ENCODE measurements around the gene CD37. TPM values are rescaled to one million over a fixed set of nuclear protein-coding genes. Genes with fewer than 3 reads are reported as not detected.
A peak's percentile ranks its signal among the peaks of the same experiment; 100 is the strongest.
"Not testable (repeated sequence)": the region's sequence is repeated elsewhere in the genome, so short reads cannot be mapped to it uniquely, and the experiment has no call there.

Gene CD37
- total RNA-seq, 2 donors from 2014 or later, result 4.0 to 6.2 TPM

DNA sequence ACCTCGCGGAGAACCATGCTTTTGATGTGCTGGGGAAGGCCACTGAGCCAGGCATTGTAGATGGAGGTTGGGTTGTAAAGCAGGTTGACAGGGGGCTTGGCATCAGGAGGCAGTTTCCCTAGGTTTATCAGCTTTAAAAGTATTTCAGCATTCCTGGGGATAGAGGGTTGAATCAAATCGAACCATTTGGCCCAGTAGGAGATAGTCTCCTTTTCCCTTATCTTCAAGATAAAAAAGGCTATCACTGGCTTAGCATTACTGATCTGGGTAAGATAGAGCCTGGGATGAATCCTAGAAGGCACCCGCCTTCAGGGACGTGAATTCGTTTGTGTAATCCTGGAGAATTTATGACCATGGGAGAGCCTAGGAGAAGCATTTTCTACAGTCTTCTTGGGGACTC is 40.8 kb upstream of the CD37 start:
- H3K4me1 ChIP-seq, result no peaks in the 10 kb centered on the region
- H3K9me3 ChIP-seq, result no peaks in the 10 kb centered on the region
- ATAC-seq (no peak), DNase-seq (no peak)
- no peaks in the 10 kb centered on the region for H3K36me3 ChIP-seq (replicated peaks in 1 of 2; ENCODE audit: insufficient read depth in 1 of 2, low read depth in 2 of 2)
- H3K4me3 ChIP-seq, result no peak overlapping the region
- 76 to 81% methylated on average over 6 of the region's 6 CpGs for WGBS, 2 donors
- H3K27me3 ChIP-seq, result no peaks in the 10 kb centered on the region
- intact Hi-C loops (cut with DNase I), result no loop called here
- TF ChIP-seq, protein P1, sequence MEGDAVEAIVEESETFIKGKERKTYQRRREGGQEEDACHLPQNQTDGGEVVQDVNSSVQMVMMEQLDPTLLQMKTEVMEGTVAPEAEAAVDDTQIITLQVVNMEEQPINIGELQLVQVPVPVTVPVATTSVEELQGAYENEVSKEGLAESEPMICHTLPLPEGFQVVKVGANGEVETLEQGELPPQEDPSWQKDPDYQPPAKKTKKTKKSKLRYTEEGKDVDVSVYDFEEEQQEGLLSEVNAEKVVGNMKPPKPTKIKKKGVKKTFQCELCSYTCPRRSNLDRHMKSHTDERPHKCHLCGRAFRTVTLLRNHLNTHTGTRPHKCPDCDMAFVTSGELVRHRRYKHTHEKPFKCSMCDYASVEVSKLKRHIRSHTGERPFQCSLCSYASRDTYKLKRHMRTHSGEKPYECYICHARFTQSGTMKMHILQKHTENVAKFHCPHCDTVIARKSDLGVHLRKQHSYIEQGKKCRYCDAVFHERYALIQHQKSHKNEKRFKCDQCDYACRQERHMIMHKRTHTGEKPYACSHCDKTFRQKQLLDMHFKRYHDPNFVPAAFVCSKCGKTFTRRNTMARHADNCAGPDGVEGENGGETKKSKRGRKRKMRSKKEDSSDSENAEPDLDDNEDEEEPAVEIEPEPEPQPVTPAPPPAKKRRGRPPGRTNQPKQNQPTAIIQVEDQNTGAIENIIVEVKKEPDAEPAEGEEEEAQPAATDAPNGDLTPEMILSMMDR (IDR thresholded peaks at IDR 0.05), result no peak
- TF ChIP-seq POLR2A (IDR thresholded peaks at IDR 0.05), result no peak
- H3K27ac ChIP-seq, result no peak overlapping the region

DNA sequence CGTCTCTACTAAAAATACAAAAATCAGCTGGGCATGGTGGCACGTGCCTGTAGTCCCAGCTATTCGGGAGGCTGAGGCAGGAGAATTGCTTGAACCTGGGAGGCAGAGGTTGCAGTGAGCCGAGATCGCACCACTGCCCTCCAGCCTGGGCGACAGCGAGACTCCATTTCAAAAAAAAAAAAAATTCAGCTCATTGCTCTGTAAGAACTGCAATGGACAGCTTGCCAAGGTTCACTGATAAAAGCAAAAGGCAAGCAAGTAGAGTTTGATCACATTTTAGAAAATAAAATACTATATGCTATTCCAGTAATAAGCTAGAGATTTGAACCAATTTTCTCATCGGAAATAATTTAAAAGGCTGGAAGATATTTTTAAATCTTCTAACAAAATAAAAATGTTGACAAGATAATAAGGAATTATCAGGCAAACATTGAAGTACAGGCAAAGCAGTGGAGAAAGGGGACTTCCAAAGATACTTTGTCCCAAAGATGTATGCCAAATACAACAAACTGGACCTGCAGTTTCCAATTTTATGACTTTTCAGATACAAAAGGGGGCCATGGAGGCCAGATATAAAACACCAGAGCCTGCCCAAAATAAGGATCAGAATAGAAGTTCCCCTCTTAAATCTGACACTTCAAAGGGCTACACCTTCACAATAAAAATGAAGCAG is 39.9 kb upstream of the CD37 start:
- DNase-seq, result no peak
- TF ChIP-seq POLR2A (IDR thresholded peaks at IDR 0.05), result no peak
- TF ChIP-seq, protein P1 (IDR thresholded peaks at IDR 0.05), result no peak
- 94 to 95% methylated on average over 8 of the region's 8 CpGs for WGBS, 2 donors

DNA sequence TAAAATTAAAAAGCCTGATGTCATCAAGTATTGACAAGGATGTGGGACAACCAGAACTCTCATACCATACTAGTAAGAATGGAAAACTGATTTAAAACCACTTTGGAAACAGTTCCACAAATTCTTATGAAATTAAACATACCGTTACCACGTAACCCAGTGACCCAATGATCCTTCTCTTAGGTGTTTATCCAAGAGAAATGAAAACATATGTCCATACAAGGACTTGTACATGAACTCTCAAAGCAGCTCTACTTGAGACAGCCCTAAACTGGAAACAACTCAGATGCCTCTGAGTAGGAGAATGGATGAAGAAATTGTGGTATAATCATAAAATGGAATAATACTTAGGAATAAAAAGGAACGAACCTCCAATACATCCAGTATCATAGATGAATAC is 37.8 kb upstream of the CD37 start:
- intact Hi-C loops (cut with DNase I), result no loop called here
- Histone ChIP-seq H3K36me3 (replicated peaks in 1 of 2; ENCODE audit: insufficient read depth in 1 of 2, low read depth in 2 of 2) (no peaks in the 10 kb centered on the region), H3K27ac (no peak overlapping the region), H3K9me3 (no peaks in the 10 kb centered on the region), H3K4me1 (no peaks in the 10 kb centered on the region), H3K4me3 (no peak overlapping the region), H3K27me3 (no peaks in the 10 kb centered on the region)
- ATAC-seq (no peak), DNase-seq (no peak)
- TF ChIP-seq, protein P1 (IDR thresholded peaks at IDR 0.05), result no peak
- no peak for TF ChIP-seq POLR2A (IDR thresholded peaks at IDR 0.05)
- 86 to 91% methylated on average over 3 of the region's 3 CpGs for WGBS, 2 donors

More for the DNA sequence above, 39.9 kb upstream of the CD37 start:
- Histone ChIP-seq H3K4me3 (no peak overlapping the region), H3K36me3 (replicated peaks in 1 of 2; ENCODE audit: insufficient read depth in 1 of 2, low read depth in 2 of 2) (no peaks in the 10 kb centered on the region), H3K9me3 (no peaks in the 10 kb centered on the region), H3K4me1 (no peaks in the 10 kb centered on the region), H3K27ac (no peak overlapping the region), H3K27me3 (no peaks in the 10 kb centered on the region)
- no peak for ATAC-seq
- intact Hi-C loops (cut with DNase I), result no loop called here

DNA sequence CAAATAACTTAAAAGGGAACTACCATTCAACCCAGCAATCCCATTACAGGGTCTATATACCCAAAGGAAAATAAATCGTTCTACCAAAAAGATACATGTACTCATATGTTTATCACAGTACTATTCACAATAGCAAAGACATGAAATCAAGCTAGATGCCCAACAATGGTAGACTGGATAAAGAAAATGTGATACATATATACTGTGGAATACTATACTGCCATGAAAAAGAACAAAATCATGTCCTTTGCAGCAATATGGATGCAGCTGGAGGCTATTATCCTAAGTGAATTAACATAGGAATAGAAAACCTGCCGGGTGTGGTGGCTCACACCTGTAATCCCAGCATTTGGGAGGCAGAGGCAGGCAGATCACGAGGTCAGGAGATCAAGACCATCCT is 36.6 kb upstream of the CD37 start:
- intact Hi-C loops (cut with DNase I); H3K27me3 ChIP-seq; DNase-seq; ATAC-seq; H3K9me3 ChIP-seq; H3K4me3 ChIP-seq; H3K36me3 ChIP-seq (replicated peaks in 1 of 2; ENCODE audit: insufficient read depth in 1 of 2, low read depth in 2 of 2); H3K27ac ChIP-seq; H3K4me1 ChIP-seq: not testable (repeated sequence)
- WGBS, 2 donors, result 90 to 98% methylated on average over 3 of the region's 3 CpGs

DNA sequence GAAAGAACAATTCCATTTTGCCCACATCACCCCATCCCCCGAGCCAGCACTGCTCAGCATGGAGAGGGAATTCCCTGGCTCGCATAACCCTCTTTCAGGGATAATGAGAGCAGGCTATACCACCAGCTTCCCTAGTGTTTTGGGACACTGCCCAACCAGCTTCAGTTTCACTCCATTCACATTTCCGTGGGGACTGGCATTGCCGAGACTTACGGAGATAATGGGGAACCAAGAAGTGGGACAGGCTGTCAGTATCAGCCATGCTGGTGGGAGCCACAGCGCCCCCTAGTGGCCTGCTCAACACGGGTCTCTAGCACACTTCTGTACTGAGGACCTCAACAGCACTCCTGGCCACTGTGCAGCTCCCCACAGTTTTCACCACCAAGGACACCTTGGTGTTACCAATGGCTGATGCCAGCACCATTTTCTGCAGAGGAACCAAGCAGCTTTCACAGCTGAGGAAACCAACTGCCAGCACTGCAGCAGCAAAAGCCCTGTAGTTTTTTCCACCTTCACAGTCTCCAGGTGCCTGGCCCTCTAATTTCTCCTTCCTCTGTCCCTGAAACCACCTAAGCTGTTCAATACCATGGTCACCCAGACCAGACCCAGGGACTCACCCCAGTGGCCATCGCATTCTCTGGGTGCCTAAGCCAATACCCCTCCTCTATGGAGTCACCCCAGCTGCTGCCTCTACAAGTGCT is 33.9 kb upstream of the CD37 start:
- WGBS, 2 donors, result 27 to 38% methylated on average over 6 to 8 of the region's 8 CpGs
- peak; percentile 80 for ATAC-seq
- DNase-seq, result peak; percentile 63 to 81 (median 72)
- H3K9me3 ChIP-seq, result peaks cover 0 to 5% (median 0%) of the 10 kb centered on the region in 3 donors
- H3K27me3 ChIP-seq, result no peaks in the 10 kb centered on the region
- no peaks in the 10 kb centered on the region for H3K36me3 ChIP-seq (replicated peaks in 1 of 2; ENCODE audit: insufficient read depth in 1 of 2, low read depth in 2 of 2)
- TF ChIP-seq, protein P1 (IDR thresholded peaks at IDR 0.05), result peak; percentile 32 to 75 (median 63)
- TF ChIP-seq POLR2A (IDR thresholded peaks at IDR 0.05), result no peak
- H3K27ac ChIP-seq, result no peak overlapping the region
- H3K4me1 ChIP-seq, result no peaks in the 10 kb centered on the region
- H3K4me3 ChIP-seq, result no peak overlapping the region
- intact Hi-C loops (cut with DNase I), result no loop called here

All from body of pancreas (tissue), 4 donors.